Kidney capillary endothelial cell (primary cell): ENCODE results near the gene ZNF235.
"Not testable (repeated sequence)": the region's sequence is repeated elsewhere in the genome, so short reads cannot be mapped to it uniquely, and the experiment has no call there.

Experiments used
- DNase-seq: peaks from one replicate; pipeline ENCODE4 v3.0.0-alpha.2; 2018; ENCODE audit warnings: low spot score

Gene ZNF235

DNA sequence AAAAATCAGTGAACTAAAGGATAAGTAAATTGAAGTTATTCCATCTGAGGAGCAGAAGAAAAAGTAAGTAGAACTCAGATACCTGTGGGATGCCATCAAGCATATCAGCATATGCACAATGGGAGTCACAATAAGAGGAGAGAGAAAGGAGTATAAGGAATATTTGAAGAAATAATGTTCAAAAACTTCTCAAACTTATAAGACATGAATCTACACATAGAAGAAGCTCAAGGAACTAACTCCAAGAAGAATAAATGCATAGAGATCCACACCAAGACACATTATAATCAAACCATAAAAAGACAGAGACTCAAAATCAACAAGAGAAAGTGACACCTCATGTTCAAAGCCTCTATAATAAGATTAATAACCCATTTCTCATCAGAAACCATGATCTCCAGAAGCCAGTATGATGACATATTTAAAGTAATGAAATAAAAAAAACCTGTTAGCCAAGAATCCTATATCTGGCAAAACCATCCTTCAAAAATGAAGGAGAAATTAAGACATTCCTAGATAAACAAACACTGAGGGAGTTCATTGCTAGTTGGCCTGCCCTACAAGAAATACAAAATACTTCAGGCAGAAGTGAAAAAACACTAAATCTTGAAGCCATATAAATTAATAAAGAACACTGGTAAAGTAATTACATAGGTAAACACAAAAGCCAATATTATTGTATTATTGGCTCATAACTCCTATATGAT is 49.0 kb downstream of the ZNF235 start:
- no peak for DNase-seq

DNA sequence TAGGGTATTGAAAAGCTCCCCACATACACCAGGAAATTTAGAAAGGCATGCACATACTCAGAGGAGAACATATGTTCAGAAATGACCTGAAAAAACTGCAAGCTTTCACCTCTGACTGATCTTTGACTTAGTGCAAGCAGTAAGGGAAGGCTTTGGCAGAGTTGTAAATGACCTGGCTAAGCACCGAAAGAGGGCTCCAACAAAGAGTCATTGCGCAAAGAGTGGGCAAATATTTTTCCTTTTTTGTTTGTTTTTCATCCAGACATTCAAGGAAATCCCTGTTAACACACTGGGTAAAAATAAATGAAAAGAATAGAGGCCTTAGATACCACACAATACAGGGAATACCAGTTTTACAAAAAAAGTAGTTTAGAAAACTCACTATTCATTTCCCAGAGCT is 50.3 kb downstream of the ZNF235 start:
- no peak for DNase-seq

DNA sequence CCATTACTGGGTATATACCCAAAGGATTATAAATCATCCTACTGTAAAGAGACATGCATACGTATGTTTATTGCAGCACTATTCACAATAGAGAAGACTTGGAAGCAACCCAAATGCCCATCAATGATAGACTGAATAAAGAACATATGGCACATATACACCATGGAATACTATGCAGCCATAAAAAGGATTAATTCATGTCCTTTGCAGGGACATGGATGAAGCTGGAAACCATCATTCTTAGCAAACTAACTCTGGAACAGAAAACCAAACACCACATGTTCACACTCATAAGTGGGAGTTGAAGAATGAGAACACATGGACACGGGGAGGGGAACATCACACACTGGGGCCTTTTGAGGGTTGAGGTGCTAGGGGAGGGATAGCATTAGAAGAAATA is 51.4 kb downstream of the ZNF235 start:
- DNase-seq, result not testable (repeated sequence)

DNA sequence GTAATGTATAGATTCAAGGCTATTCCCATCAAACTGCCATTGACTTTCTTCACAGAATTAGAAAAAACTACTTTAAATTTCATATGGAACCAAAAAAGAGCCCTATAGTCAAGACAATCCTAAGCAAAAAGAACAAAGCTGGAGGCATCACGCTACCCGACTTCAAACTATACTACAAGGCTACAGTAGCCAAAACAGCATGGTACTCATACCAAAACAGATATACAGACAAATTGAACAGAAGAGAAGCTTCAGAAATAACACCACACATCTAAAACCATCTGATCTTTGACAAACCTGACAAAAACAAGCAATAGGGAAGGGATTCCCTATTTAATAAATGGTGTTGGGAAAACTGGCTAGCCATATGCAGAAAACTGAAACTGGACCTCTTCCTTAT is 52.5 kb downstream of the ZNF235 start:
- DNase-seq, result not testable (repeated sequence)

DNA sequence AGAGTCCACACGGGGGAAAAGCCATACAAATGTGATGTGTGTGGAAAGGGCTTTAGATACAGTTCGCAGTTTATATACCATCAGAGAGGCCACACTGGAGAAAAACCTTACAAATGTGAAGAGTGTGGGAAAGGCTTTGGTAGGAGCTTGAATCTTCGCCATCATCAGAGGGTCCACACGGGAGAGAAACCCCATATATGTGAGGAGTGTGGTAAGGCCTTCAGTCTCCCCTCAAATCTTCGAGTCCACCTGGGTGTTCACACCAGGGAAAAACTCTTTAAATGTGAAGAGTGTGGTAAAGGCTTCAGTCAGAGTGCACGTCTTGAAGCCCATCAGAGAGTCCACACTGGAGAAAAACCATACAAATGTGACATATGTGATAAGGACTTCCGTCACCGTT is 68.4 kb downstream of the ZNF235 start:
- no peak for DNase-seq
